HFF-Myc (cell line): Measurements from ENCODE around the gene ARHGAP42.
"Not testable (repeated sequence)": the region's sequence is repeated elsewhere in the genome, so short reads cannot be mapped to it uniquely, and the experiment has no call there.

Experiments
- DNase-seq: peaks from one replicate; pipeline ENCODE4 v3.0.0-alpha.2; 2011; ENCODE audit warnings: low read depth; ENCODE audit errors: extremely low read depth
- H3K4me3 ChIP-seq: replicated peaks from 2 replicates; pipeline ENCODE4 v1.5.1; 2011; ENCODE audit warnings: low read depth, mild to moderate bottlenecking, control low read depth, low read length
- CTCF ChIP-seq: IDR thresholded peaks from 2 replicates; pipeline ENCODE4 v1.5.1; 2012; ENCODE audit warnings: mild to moderate bottlenecking, low read depth, low read length, control low read depth; ENCODE audit errors: missing control alignments

Gene ARHGAP42

GRCh38 chr11:100646545-100646944 is 40.5 kb upstream of the ARHGAP42 start:
- no peak for DNase-seq
- no peak overlapping the region for H3K4me3 ChIP-seq
- no peak for TF ChIP-seq CTCF

GRCh38 chr11:100647861-100648260 is 39.2 kb upstream of the ARHGAP42 start:
- no peak for DNase-seq
- H3K4me3 ChIP-seq, result no peak overlapping the region
- TF ChIP-seq CTCF, result no peak

- TF ChIP-seq CTCF, result no peak
- H3K4me3 ChIP-seq, result no peak overlapping the region
- DNase-seq, result no peak
Measured at GRCh38 chr11:100663583-100663982, 23.5 kb upstream of the ARHGAP42 start.

GRCh38 chr11:100663996-100664395 is 23.1 kb upstream of the ARHGAP42 start:
- no peak for DNase-seq
- H3K4me3 ChIP-seq, result no peak overlapping the region
- TF ChIP-seq CTCF, result no peak

GRCh38 chr11:100666816-100667215 is 20.3 kb upstream of the ARHGAP42 start:
- not testable (repeated sequence) for H3K4me3 ChIP-seq, DNase-seq

GRCh38 chr11:100667449-100667848 is 19.6 kb upstream of the ARHGAP42 start:
- H3K4me3 ChIP-seq, result no peak overlapping the region
- no peak for TF ChIP-seq CTCF
- no peak for DNase-seq

GRCh38 chr11:100670140-100670539 is 16.9 kb upstream of the ARHGAP42 start:
- no peak for DNase-seq
- no peak for TF ChIP-seq CTCF
- H3K4me3 ChIP-seq, result no peak overlapping the region

GRCh38 chr11:100671471-100671870 is 15.6 kb upstream of the ARHGAP42 start:
- no peak for TF ChIP-seq CTCF

More at GRCh38 chr11:100671471-100671870, 15.6 kb upstream of the ARHGAP42 start:
- no peak for DNase-seq
- no peak overlapping the region for H3K4me3 ChIP-seq
